NK-92 (cell line): ENCODE data around the gene CNRIP1.

ENCODE experiments used
- DNase-seq: peaks from one replicate; lab custom pipeline; 2025; ENCODE audit not compliant: unreplicated experiment; lab: John Stamatoyannopoulos, UW

CNRIP1 gene

GRCh38 chr2:68293024-68293423 is 26.7 kb downstream of the CNRIP1 start:
- DNase-seq = no peak

GRCh38 chr2:68292108-68292710 is 27.5 kb downstream of the CNRIP1 start:
- DNase-seq = no peak

- DNase-seq = no peak
Measured at GRCh38 chr2:68291314-68291713, 28.4 kb downstream of the CNRIP1 start.

- DNase-seq = no peak
Measured at GRCh38 chr2:68290901-68291300, 28.8 kb downstream of the CNRIP1 start.

GRCh38 chr2:68287580-68288441 is 31.9 kb downstream of the CNRIP1 start:
- DNase-seq = no peak

GRCh38 chr2:68284896-68285295 is 34.9 kb downstream of the CNRIP1 start:
- no peak for DNase-seq

- no peak for DNase-seq
Measured at GRCh38 chr2:68283419-68283812, 36.3 kb downstream of the CNRIP1 start.

- no peak for DNase-seq
Measured at GRCh38 chr2:68282811-68283418, 36.8 kb downstream of the CNRIP1 start.

GRCh38 chr2:68280796-68281195 is 39.0 kb downstream of the CNRIP1 start:
- DNase-seq = no peak

GRCh38 chr2:68280348-68280747 is 39.4 kb downstream of the CNRIP1 start:
- DNase-seq = no peak

GRCh38 chr2:68279691-68280090 is 40.1 kb downstream of the CNRIP1 start:
- DNase-seq = no peak

GRCh38 chr2:68278169-68278568 is 41.6 kb downstream of the CNRIP1 start:
- no peak for DNase-seq

- DNase-seq = no peak
Measured at GRCh38 chr2:68274022-68274421, 45.7 kb downstream of the CNRIP1 start.

- no peak for DNase-seq
Measured at GRCh38 chr2:68272246-68272994, 47.3 kb downstream of the CNRIP1 start.

GRCh38 chr2:68266655-68267054 is 53.1 kb downstream of the CNRIP1 start:
- no peak for DNase-seq

- no peak for DNase-seq
Measured at GRCh38 chr2:68263632-68264031, 56.1 kb downstream of the CNRIP1 start.

- DNase-seq = no peak
Measured at GRCh38 chr2:68258851-68259250, 60.9 kb downstream of the CNRIP1 start.

- no peak for DNase-seq
Measured at GRCh38 chr2:68256093-68256450, 63.7 kb downstream of the CNRIP1 start.

GRCh38 chr2:68253219-68254068 is 66.3 kb downstream of the CNRIP1 start:
- DNase-seq = no peak

- DNase-seq = peak; percentile 56
Measured at GRCh38 chr2:68252400-68253218, 67.1 kb downstream of the CNRIP1 start, which contains the start of gene PPP3R1. Gene PPP3R1, minus strand, starts transcription at chr2:68252532. Its CDS starts 405 bp downstream, at chr2:68252127.
